Astrocyte (in vitro differentiated cells and primary cell): ENCODE measurements around the gene MTX3. TPM values are rescaled to one million over a fixed set of nuclear protein-coding genes. Genes with fewer than 3 reads are reported as not detected.

Source experiments
- DNase-seq: peaks from one replicate; pipeline ENCODE4 v3.0.0-alpha.2; 2010; ENCODE audit warnings: low read depth
- FAIRE-seq: peaks from 2 replicates; lab custom pipeline; 2011; peaks lifted over from hg19 to GRCh38; lab: Jason Lieb, UNC
- H2AFZ ChIP-seq: 2 replicates; pipeline ENCODE4 v1.6.0; 2012; ENCODE audit warnings: low read depth, low read length, inconsistent platforms
- H3K27ac ChIP-seq: 2 replicates; pipeline ENCODE4 v1.5.1; 2011; ENCODE audit warnings: low read depth, low read length, inconsistent platforms
- H3K27me3 ChIP-seq: 2 replicates; pipeline ENCODE4 v1.6.0; 2011; ENCODE audit warnings: low read length, inconsistent platforms; ENCODE audit not compliant: insufficient read depth
- H3K36me3 ChIP-seq: 2 replicates; pipeline ENCODE4 v1.5.1; 2011; ENCODE audit warnings: low read length, inconsistent platforms; ENCODE audit not compliant: insufficient read depth
- H3K4me1 ChIP-seq: 2 replicates; pipeline ENCODE4 v1.5.1; 2011; ENCODE audit warnings: low read length, inconsistent platforms; ENCODE audit not compliant: insufficient read depth
- H3K4me2 ChIP-seq: 2 replicates; pipeline ENCODE4 v1.6.0; 2012; ENCODE audit warnings: low read length, inconsistent platforms
- H3K4me3 ChIP-seq: 2 replicates; pipeline ENCODE4 v1.5.1; 2011; ENCODE audit warnings: low read depth, mild to moderate bottlenecking, low read length, inconsistent platforms; ENCODE audit not compliant: insufficient read depth
- H3K79me2 ChIP-seq: 2 replicates; pipeline ENCODE4 v1.6.0; 2012; ENCODE audit warnings: mild to moderate bottlenecking, low read length, inconsistent platforms; ENCODE audit not compliant: insufficient read depth
- H3K9ac ChIP-seq: 2 replicates; pipeline ENCODE4 v1.6.0; 2012; ENCODE audit warnings: mild to moderate bottlenecking, low read length, inconsistent platforms
- H3K9me3 ChIP-seq: 2 replicates; pipeline ENCODE4 v1.5.1; 2012; ENCODE audit warnings: low read depth, mild to moderate bottlenecking, low read length, inconsistent platforms; ENCODE audit not compliant: insufficient read depth
- H4K20me1 ChIP-seq: 2 replicates; pipeline ENCODE4 v1.6.0; 2012; ENCODE audit warnings: low read length, inconsistent platforms; ENCODE audit not compliant: insufficient read depth
- H3K27ac Mint-ChIP-seq: one replicate; pipeline ENCODE4 v1.8.0; 2021; ENCODE audit warnings: mild to moderate bottlenecking, mixed read lengths; ENCODE audit not compliant: unreplicated experiment
- H3K27me3 Mint-ChIP-seq: one replicate; pipeline ENCODE4 v1.8.0; 2021; ENCODE audit warnings: low read depth, mixed read lengths; ENCODE audit not compliant: unreplicated experiment
- H3K36me3 Mint-ChIP-seq: one replicate; pipeline ENCODE4 v1.8.0; 2021; ENCODE audit warnings: low read depth, mixed read lengths; ENCODE audit not compliant: unreplicated experiment
- H3K4me1 Mint-ChIP-seq: one replicate; pipeline ENCODE4 v1.8.0; 2021; ENCODE audit warnings: low read depth, mixed read lengths; ENCODE audit not compliant: unreplicated experiment
- H3K4me3 Mint-ChIP-seq: one replicate; pipeline ENCODE4 v1.8.0; 2021; ENCODE audit warnings: mild to moderate bottlenecking, moderate library complexity, mixed read lengths; ENCODE audit not compliant: unreplicated experiment
- H3K9me3 Mint-ChIP-seq: one replicate; pipeline ENCODE4 v1.8.0; 2021; ENCODE audit warnings: mild to moderate bottlenecking, mixed read lengths; ENCODE audit not compliant: unreplicated experiment
- CTCF ChIP-seq: IDR thresholded peaks from 2 replicates; pipeline ENCODE4 v1.5.1; 2011; ENCODE audit warnings: low read depth, mild to moderate bottlenecking, inconsistent platforms, low read length, moderate library complexity; ENCODE audit not compliant: insufficient read depth
- EZH2 ChIP-seq: IDR thresholded peaks from 2 replicates; pipeline ENCODE4 v1.6.1; 2012; ENCODE audit warnings: mild to moderate bottlenecking, low read length, inconsistent platforms; ENCODE audit not compliant: insufficient read depth
- total RNA-seq: library from RNA; stranded (reverse); gene quantifications from 2 replicates; pipeline ENCODE4 v1.2.1, GENCODE V29; 2021

Gene MTX3
- total RNA-seq, 1 donor from 2014 or later: 14.0 TPM

- H3K79me2 ChIP-seq: no peaks in the 10 kb centered on the region
- H3K4me3 ChIP-seq: no peak overlapping the region
- no peak overlapping the region for H3K27ac ChIP-seq
- H3K9me3 ChIP-seq: no peaks in the 10 kb centered on the region
- no peaks in the 10 kb centered on the region for H3K27me3 ChIP-seq
- H3K9ac ChIP-seq: no peak overlapping the region
- H2AFZ ChIP-seq: no peak overlapping the region
- Mint-ChIP-seq H3K27ac (no peak overlapping the region), H3K4me1 (peaks cover 31% of the 10 kb centered on the region), H3K9me3 (no peaks in the 10 kb centered on the region), H3K36me3 (no peaks in the 10 kb centered on the region), H3K4me3 (no peak overlapping the region), H3K27me3 (no peaks in the 10 kb centered on the region)
- no peak for TF ChIP-seq CTCF
- TF ChIP-seq EZH2: no peak
- no peak for FAIRE-seq
- no peaks in the 10 kb centered on the region for H4K20me1 ChIP-seq
- no peak overlapping the region for H3K4me2 ChIP-seq
- no peaks in the 10 kb centered on the region for H3K36me3 ChIP-seq
- DNase-seq: no peak
- peaks cover 22% of the 10 kb centered on the region for H3K4me1 ChIP-seq
Measured at GRCh38 chr5:79959407-79959806, 31.7 kb downstream of the MTX3 start.

DNA sequence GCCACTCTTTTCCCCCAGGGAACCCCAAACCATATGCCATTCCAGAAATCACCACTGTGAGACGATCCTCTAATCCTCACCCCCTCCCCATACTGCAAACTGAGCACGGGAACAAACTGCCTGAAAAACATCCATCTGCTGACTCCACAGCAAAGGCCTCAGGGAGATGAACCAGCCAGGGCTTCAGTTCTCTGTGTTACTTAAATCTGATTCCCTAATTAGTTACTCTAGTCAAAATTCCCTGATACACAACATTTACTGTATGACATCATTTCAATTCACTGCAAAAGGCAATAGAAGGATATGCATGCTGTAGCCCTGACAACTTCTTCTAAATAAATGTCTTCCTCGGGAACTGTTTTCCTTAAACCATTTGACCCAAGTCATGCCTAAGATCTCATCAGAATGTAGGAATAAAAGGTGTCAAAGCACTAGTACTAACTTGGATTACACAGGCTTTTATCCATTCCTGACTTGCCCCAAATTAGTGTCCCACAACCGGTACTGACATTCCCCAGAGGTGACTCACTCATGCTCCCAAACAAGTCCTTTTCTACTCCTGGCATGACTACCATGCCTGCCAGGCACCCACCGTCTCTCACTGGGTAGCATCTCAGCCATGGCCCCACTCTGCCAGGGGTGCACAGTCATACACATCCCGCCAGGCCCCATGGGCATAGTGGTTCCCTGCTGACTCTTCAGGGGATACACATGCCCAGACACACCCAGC lies 35.0 kb downstream of the MTX3 start:
- H2AFZ ChIP-seq: peak overlapping the region; percentile 28
- FAIRE-seq: peak; percentile 78
- H3K27ac Mint-ChIP-seq: peak overlapping the region; percentile 53

More for the DNA sequence above, 35.0 kb downstream of the MTX3 start:
- H4K20me1 ChIP-seq: no peaks in the 10 kb centered on the region
- no peak overlapping the region for H3K9ac ChIP-seq
- H3K4me1 ChIP-seq: peaks cover 11% of the 10 kb centered on the region
- no peaks in the 10 kb centered on the region for H3K36me3 ChIP-seq
- Mint-ChIP-seq H3K9me3 (no peaks in the 10 kb centered on the region), H3K27me3 (no peaks in the 10 kb centered on the region), H3K36me3 (no peaks in the 10 kb centered on the region), H3K4me3 (no peak overlapping the region), H3K4me1 (peaks cover 20% of the 10 kb centered on the region)
- peak overlapping the region; percentile 12 for H3K4me2 ChIP-seq
- H3K79me2 ChIP-seq: no peaks in the 10 kb centered on the region
- H3K27me3 ChIP-seq: no peaks in the 10 kb centered on the region
- no peaks in the 10 kb centered on the region for H3K9me3 ChIP-seq
- no peak for TF ChIP-seq EZH2
- TF ChIP-seq CTCF: no peak
- peak; percentile 67 for DNase-seq
- H3K4me3 ChIP-seq: no peak overlapping the region
- no peak overlapping the region for H3K27ac ChIP-seq
